IMR-90 (cell line): Measurements from ENCODE around the gene FBRSL1. TPM values are rescaled to one million over a fixed set of nuclear protein-coding genes. Genes with fewer than 3 reads are reported as not detected.

Source experiments
- ATAC-seq: fragments of 200-7000 bp; cut with Tn5 transposase; 2 replicates; pipeline ENCODE4 v1.9.1; 2020; ENCODE audit warnings: low read depth, mild to moderate bottlenecking, moderate library complexity
- BruUV-seq: library from RNA; stranded (reverse); fragments of 400-500 nt; replicated peaks from 2 replicates; lab custom pipeline; 2021; lab: Mats Ljungman, UMichigan
- CTCF ChIA-PET: fragments of 300-600 bp; formaldehyde crosslinking; extraction: SDS; loops from one replicate; lab custom pipeline; 2021; ENCODE audit warnings: antibody characterized with exemption; lab: Yijun Ruan, JAX
- POLR2A ChIA-PET: fragments of 300-600 bp; sonication (Branson Sonifier 250); formaldehyde crosslinking; loops from one replicate; lab custom pipeline; 2022; ENCODE audit warnings: antibody characterized with exemption; ENCODE audit not compliant: unreplicated experiment; lab: Charles Lee
- DNase-seq: peaks from one replicate; pipeline ENCODE4 v3.0.0; 2013
- H2AFZ ChIP-seq: replicated peaks from 2 replicates; pipeline ENCODE3; 2013; ENCODE audit warnings: low read length, mild to moderate bottlenecking; ENCODE audit not compliant: poor library complexity
- H2AK5ac ChIP-seq: 2 replicates; pipeline ENCODE4 v1.6.1; 2013; ENCODE audit warnings: low read depth, low read length, inconsistent platforms
- H2AK9ac ChIP-seq: replicated peaks from 2 replicates; pipeline ENCODE3; 2013; ENCODE audit warnings: mild to moderate bottlenecking, low read depth, low read length, moderate library complexity; ENCODE audit not compliant: poor library complexity
- H2BK120ac ChIP-seq: 2 replicates; pipeline ENCODE4 v1.6.1; 2013; ENCODE audit warnings: low read depth, low read length, inconsistent platforms
- H2BK15ac ChIP-seq: 3 replicates; pipeline ENCODE4 v1.6.1; 2013; ENCODE audit warnings: low read depth, low read length, inconsistent platforms
- H2BK20ac ChIP-seq: 2 replicates; pipeline ENCODE4 v1.6.1; 2013; ENCODE audit warnings: low read depth, mild to moderate bottlenecking, inconsistent platforms, low read length, moderate library complexity
- H2BK5ac ChIP-seq: 2 replicates; pipeline ENCODE4 v1.6.1; 2013; ENCODE audit warnings: mild to moderate bottlenecking, low read depth, low read length, inconsistent platforms; ENCODE audit not compliant: poor library complexity, severe bottlenecking
- H3K14ac ChIP-seq: replicated peaks from 2 replicates; pipeline ENCODE4 v1.6.1; 2013; ENCODE audit warnings: low read depth, low read length, inconsistent platforms
- H3K18ac ChIP-seq: 2 replicates; pipeline ENCODE4 v1.6.1; 2013; ENCODE audit warnings: low read depth, low read length, control low read depth
- H3K23ac ChIP-seq: 2 replicates; pipeline ENCODE4 v1.6.1; 2013; ENCODE audit warnings: low read depth, low read length, inconsistent platforms
- H3K27ac ChIP-seq: 2 replicates; pipeline ENCODE4 v1.5.1; 2013; ENCODE audit warnings: mild to moderate bottlenecking, control low read depth, low read length; ENCODE audit not compliant: insufficient read depth
- H3K27me3 ChIP-seq: 2 replicates; pipeline ENCODE4 v1.6.1; 2013; ENCODE audit warnings: low read length; ENCODE audit not compliant: control insufficient read depth, insufficient read depth
- H3K36me3 ChIP-seq: 2 replicates; pipeline ENCODE4 v1.6.1; 2013; ENCODE audit warnings: low read length, mixed read lengths; ENCODE audit not compliant: control insufficient read depth, insufficient read depth
- H3K4ac ChIP-seq: 2 replicates; pipeline ENCODE4 v1.6.1; 2013; ENCODE audit warnings: low read depth, low read length, inconsistent platforms
- H3K4me1 ChIP-seq: 2 replicates; pipeline ENCODE4 v1.6.1; 2013; ENCODE audit warnings: low read length, mixed read lengths; ENCODE audit not compliant: control insufficient read depth, insufficient read depth
- H3K4me2 ChIP-seq: 2 replicates; pipeline ENCODE4 v1.6.1; 2013; ENCODE audit warnings: low read depth, mild to moderate bottlenecking, control low read depth, low read length, moderate library complexity
- H3K4me3 ChIP-seq: 2 replicates; pipeline ENCODE4 v1.5.1; 2013; ENCODE audit warnings: low read depth, mild to moderate bottlenecking, control low read depth, low read length, moderate library complexity; ENCODE audit not compliant: insufficient read depth
- H3K56ac ChIP-seq: 2 replicates; pipeline ENCODE4 v1.6.1; 2013; ENCODE audit warnings: low read length, inconsistent platforms; ENCODE audit not compliant: insufficient read depth; ENCODE audit errors: extremely low read depth
- H3K79me1 ChIP-seq, 2 experiments: 2 replicates each; pipeline ENCODE4 v1.6.1; 2013; ENCODE audit warnings: low read length in 2 of 2, inconsistent platforms in 1 of 2, low read depth in 1 of 2
- H3K9ac ChIP-seq: 2 replicates; pipeline ENCODE4 v1.6.1; 2013; ENCODE audit warnings: low read depth, low read length, control low read depth
- H3K9me1 ChIP-seq: 2 replicates; pipeline ENCODE4 v1.6.1; 2013; ENCODE audit warnings: low read length, inconsistent platforms; ENCODE audit not compliant: insufficient read depth
- H3K9me3 ChIP-seq: 2 replicates; pipeline ENCODE4 v1.6.1; 2013; ENCODE audit warnings: low read length; ENCODE audit not compliant: control insufficient read depth, insufficient read depth
- H4K20me1 ChIP-seq: 2 replicates; pipeline ENCODE4 v1.6.1; 2013; ENCODE audit warnings: low read length, inconsistent platforms; ENCODE audit not compliant: insufficient read depth
- H4K5ac ChIP-seq: 2 replicates; pipeline ENCODE4 v1.6.1; 2013; ENCODE audit warnings: mild to moderate bottlenecking, low read depth, low read length, control low read depth
- H4K8ac ChIP-seq, 2 experiments: 2 replicates each; pipeline ENCODE4 v1.6.1; 2013; ENCODE audit warnings: low read depth in 2 of 2, low read length in 2 of 2, control low read depth in 1 of 2, inconsistent platforms in 1 of 2
- H4K91ac ChIP-seq: 2 replicates; pipeline ENCODE4 v1.6.1; 2013; ENCODE audit warnings: low read depth, low read length, inconsistent platforms; ENCODE audit not compliant: insufficient read depth
- BHLHE40 ChIP-seq: fragments of 150-350 bp; IDR thresholded peaks from 2 replicates; pipeline ENCODE4 v1.6.1; 2016; ENCODE audit warnings: mild to moderate bottlenecking, low read depth, low read length
- CEBPB ChIP-seq: IDR thresholded peaks from 2 replicates; pipeline ENCODE4 v1.6.1; 2012; ENCODE audit warnings: low read depth, low read length, improper control_type of control experiment
- CHD1 ChIP-seq: IDR thresholded peaks from 2 replicates; pipeline ENCODE4 v1.6.1; 2012; ENCODE audit warnings: low read depth, low read length, improper control_type of control experiment
- FOS ChIP-seq: fragments of 150-350 bp; IDR thresholded peaks from 2 replicates; pipeline ENCODE4 v1.6.1; 2016; ENCODE audit warnings: low read depth, low read length
- MAFK ChIP-seq: IDR thresholded peaks from 2 replicates; pipeline ENCODE4 v1.6.1; 2012; ENCODE audit warnings: low read depth, low read length, improper control_type of control experiment
- MAZ ChIP-seq: IDR thresholded peaks from 2 replicates; pipeline ENCODE4 v1.6.1; 2012; ENCODE audit warnings: low read depth, mild to moderate bottlenecking, low read length, improper control_type of control experiment, moderate library complexity, borderline replicate concordance
- MXI1 ChIP-seq: IDR thresholded peaks from 2 replicates; pipeline ENCODE4 v1.6.1; 2012; ENCODE audit warnings: low read depth, mild to moderate bottlenecking, low read length, moderate library complexity, borderline replicate concordance
- NFE2L2 ChIP-seq: fragments of 150-350 bp; IDR thresholded peaks from 2 replicates; pipeline ENCODE4 v1.6.1; 2016; ENCODE audit warnings: low read depth, mild to moderate bottlenecking, low read length
- POLR2A ChIP-seq: IDR thresholded peaks from 2 replicates; pipeline ENCODE4 v1.6.1; 2012; ENCODE audit warnings: mild to moderate bottlenecking, low read depth, low read length
- RAD21 ChIP-seq: IDR thresholded peaks from 2 replicates; pipeline ENCODE4 v1.6.1; 2012; ENCODE audit warnings: low read length, improper control_type of control experiment
- RCOR1 ChIP-seq: IDR thresholded peaks from 2 replicates; pipeline ENCODE4 v1.6.1; 2012; ENCODE audit warnings: mild to moderate bottlenecking, low read length, improper control_type of control experiment; ENCODE audit not compliant: insufficient replicate concordance
- RFX5 ChIP-seq: IDR thresholded peaks from 2 replicates; pipeline ENCODE4 v1.8.0; 2012; ENCODE audit warnings: low read depth, mild to moderate bottlenecking, low read length, moderate library complexity
- SMC3 ChIP-seq: fragments of 150-350 bp; IDR thresholded peaks from 2 replicates; pipeline ENCODE4 v1.6.1; 2016; ENCODE audit warnings: low read depth, mild to moderate bottlenecking, antibody characterized with exemption, low read length, moderate library complexity
- WGBS, 2 experiments: methylation state at CpG; one replicate each; pipeline versions ENCODE4 v1.1.5 to v1.1.7; 2013; ENCODE audit warnings: missing lambda C conversion rate in 2 of 2; ENCODE audit not compliant: insufficient read length in 1 of 2; ENCODE audit errors: extremely low coverage in 2 of 2; 5-methylcytosine and 5-hydroxymethylcytosine counted together
- dilution Hi-C: fragments of 300-500 bp; cut with HindIII; formaldehyde crosslinking; loops from one replicate; pipeline ENCODE4 v1.14.3; 2018; ENCODE audit warnings: low sequenced_read_pairs; ENCODE audit not compliant: unreplicated experiment
- in situ Hi-C: fragments of 300-500 bp; cut with MboI; formaldehyde crosslinking; loops from 3 replicates; pipeline ENCODE4 v1.14.3; 2019; ENCODE audit warnings: low sequenced_read_pairs, inconsistent platforms, mixed read lengths
- intact Hi-C: fragments of 100-400 bp; cut with micrococcal nuclease; formaldehyde crosslinking; loops from 2 replicates; pipeline ENCODE4 v1.10.0; 2022
- polyA plus RNA-seq, 3 experiments: library from polyadenylated mRNA; depleted of rRNA; stranded (reverse); fragments of >200 nt; gene quantifications; 2 replicates each; pipeline ENCODE4 v1.2.3, GENCODE V29; 2012; ENCODE audit warnings: low replicate concordance in 1 of 3
- total RNA-seq: library from RNA; depleted of rRNA; stranded (reverse); fragments of >200 nt; gene quantifications from 2 replicates; pipeline ENCODE4 v1.2.3, GENCODE V29; 2012
- TF ChIP-seq, protein P1 (sequence below): fragments of 150-350 bp; IDR thresholded peaks from 2 replicates; pipeline ENCODE4 v1.6.1; 2017; ENCODE audit warnings: mild to moderate bottlenecking, antibody characterized with exemption, low read length, low read depth
- TF ChIP-seq, protein P2 (sequence below): conservative IDR thresholded peaks from 2 replicates; pipeline ENCODE4 v1.5.1; 2012; ENCODE audit warnings: mild to moderate bottlenecking, low read depth, low read length, improper control_type of control experiment
- TF ChIP-seq, protein P3 (sequence below): fragments of 150-350 bp; IDR thresholded peaks from 2 replicates; pipeline ENCODE4 v1.6.1; 2016; ENCODE audit warnings: low read depth, mild to moderate bottlenecking, low read length, moderate library complexity, borderline replicate concordance

The FBRSL1 gene
- total and polyA plus RNA-seq, 2 of the 4 experiments (the other 2 are of a cell fraction) = 0.36 to 10.8 TPM

DNA sequence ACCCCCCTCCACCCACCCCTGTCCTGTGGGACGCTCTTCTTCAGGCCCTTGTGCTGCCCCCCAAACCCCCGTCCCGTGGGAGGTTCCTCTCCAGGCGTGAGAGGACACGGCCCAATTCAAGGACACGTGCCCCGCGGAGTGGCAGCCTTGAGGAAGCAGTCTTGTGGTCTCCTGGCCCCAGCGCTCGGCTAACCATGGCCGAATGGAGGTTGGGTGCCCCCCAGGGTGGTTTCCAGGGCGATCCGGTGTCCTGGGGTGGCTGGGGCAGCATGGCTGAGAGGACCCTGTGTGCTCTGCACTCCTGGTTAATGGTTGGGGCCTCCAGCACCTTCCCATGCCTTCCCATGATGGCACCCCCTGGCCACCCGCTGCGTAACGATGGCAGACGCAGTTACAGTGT lies 66.8 kb downstream of the FBRSL1 start:
- ATAC-seq = no peak
- Histone ChIP-seq H3K18ac (no peak overlapping the region), H3K9ac (no peak overlapping the region), H3K14ac (no peak overlapping the region), H3K4me1 (no peaks in the 10 kb centered on the region; the same call in 1 of the 2 replicates), H2AFZ (no peak overlapping the region), H2BK120ac (no peak overlapping the region), H2BK5ac (no peak overlapping the region), H2AK9ac (no peak overlapping the region), H3K4ac (no peak overlapping the region), H2BK15ac (no peak overlapping the region), H3K23ac (no peak overlapping the region), H2BK20ac (no peak overlapping the region), H3K36me3 (no peaks in the 10 kb centered on the region), H3K56ac (no peak overlapping the region), H3K79me1 (peaks cover 0 to 8% of the 10 kb centered on the region in 2 experiments; a peak in 1 of 4 replicates), H4K8ac (no peak overlapping the region), H3K27ac (no peak overlapping the region), H3K27me3 (no peaks in the 10 kb centered on the region), H3K4me3 (no peak overlapping the region), H3K9me3 (no peaks in the 10 kb centered on the region), H4K91ac (no peak overlapping the region), H3K9me1 (no peaks in the 10 kb centered on the region), H3K4me2 (no peak overlapping the region), H4K5ac (no peak overlapping the region), H2AK5ac (no peak overlapping the region), H4K20me1 (peaks cover 9% of the 10 kb centered on the region)
- dilution Hi-C loops = no loop called here
- ChIA-PET POLR2A (no interaction called here), CTCF (no interaction called here)
- no TSS peak for BruUV-seq
- TF ChIP-seq RFX5 (no peak), MXI1 (no peak), NFE2L2 (no peak), RAD21 (no peak), POLR2A (no peak), SMC3 (no peak), MAZ (no peak), CEBPB (no peak), RCOR1 (no peak), FOS (no peak), MAFK (no peak), BHLHE40 (no peak), CHD1 (no peak)
- TF ChIP-seq, protein P1, sequence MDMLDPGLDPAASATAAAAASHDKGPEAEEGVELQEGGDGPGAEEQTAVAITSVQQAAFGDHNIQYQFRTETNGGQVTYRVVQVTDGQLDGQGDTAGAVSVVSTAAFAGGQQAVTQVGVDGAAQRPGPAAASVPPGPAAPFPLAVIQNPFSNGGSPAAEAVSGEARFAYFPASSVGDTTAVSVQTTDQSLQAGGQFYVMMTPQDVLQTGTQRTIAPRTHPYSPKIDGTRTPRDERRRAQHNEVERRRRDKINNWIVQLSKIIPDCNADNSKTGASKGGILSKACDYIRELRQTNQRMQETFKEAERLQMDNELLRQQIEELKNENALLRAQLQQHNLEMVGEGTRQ = no peak
- TF ChIP-seq, protein P2, sequence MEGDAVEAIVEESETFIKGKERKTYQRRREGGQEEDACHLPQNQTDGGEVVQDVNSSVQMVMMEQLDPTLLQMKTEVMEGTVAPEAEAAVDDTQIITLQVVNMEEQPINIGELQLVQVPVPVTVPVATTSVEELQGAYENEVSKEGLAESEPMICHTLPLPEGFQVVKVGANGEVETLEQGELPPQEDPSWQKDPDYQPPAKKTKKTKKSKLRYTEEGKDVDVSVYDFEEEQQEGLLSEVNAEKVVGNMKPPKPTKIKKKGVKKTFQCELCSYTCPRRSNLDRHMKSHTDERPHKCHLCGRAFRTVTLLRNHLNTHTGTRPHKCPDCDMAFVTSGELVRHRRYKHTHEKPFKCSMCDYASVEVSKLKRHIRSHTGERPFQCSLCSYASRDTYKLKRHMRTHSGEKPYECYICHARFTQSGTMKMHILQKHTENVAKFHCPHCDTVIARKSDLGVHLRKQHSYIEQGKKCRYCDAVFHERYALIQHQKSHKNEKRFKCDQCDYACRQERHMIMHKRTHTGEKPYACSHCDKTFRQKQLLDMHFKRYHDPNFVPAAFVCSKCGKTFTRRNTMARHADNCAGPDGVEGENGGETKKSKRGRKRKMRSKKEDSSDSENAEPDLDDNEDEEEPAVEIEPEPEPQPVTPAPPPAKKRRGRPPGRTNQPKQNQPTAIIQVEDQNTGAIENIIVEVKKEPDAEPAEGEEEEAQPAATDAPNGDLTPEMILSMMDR = no peak
- TF ChIP-seq, protein P3, sequence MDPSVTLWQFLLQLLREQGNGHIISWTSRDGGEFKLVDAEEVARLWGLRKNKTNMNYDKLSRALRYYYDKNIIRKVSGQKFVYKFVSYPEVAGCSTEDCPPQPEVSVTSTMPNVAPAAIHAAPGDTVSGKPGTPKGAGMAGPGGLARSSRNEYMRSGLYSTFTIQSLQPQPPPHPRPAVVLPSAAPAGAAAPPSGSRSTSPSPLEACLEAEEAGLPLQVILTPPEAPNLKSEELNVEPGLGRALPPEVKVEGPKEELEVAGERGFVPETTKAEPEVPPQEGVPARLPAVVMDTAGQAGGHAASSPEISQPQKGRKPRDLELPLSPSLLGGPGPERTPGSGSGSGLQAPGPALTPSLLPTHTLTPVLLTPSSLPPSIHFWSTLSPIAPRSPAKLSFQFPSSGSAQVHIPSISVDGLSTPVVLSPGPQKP = no peak
- intact Hi-C loops = no loop called here
- 80% methylated on average over 1 of the region's 17 CpGs; no CpG with 5 or more reads in 1 of the 2 experiments for WGBS, 2 experiments
- DNase-seq = no peak
- in situ Hi-C loops = no loop called here
